Choroid plexus epithelial cell (primary cell): ENCODE measurements around the gene PLEKHM3.
A peak's percentile ranks its signal among the peaks of the same experiment; 100 is the strongest.

Experiments
- DNase-seq: peaks from one replicate; pipeline ENCODE4 v3.0.0-alpha.2; 2010; ENCODE audit warnings: low read depth
- H3K4me3 ChIP-seq: 2 replicates; pipeline ENCODE4 v1.5.1; 2011; ENCODE audit warnings: low read depth, mild to moderate bottlenecking, control low read depth, low read length, moderate library complexity
- CTCF ChIP-seq: conservative IDR thresholded peaks from 2 replicates; pipeline ENCODE4 v1.5.1; 2011; ENCODE audit warnings: low read depth, mild to moderate bottlenecking, control low read depth, inconsistent platforms, low read length, moderate library complexity

The PLEKHM3 gene

GRCh38 chr2:207926133-207926988 lies 99.0 kb downstream of the PLEKHM3 start:
- DNase-seq = peak; percentile 58
- H3K4me3 ChIP-seq = no peak overlapping the region
- no peak for TF ChIP-seq CTCF

- no peak overlapping the region for H3K4me3 ChIP-seq
- no peak for TF ChIP-seq CTCF
- DNase-seq = no peak
These were observed 99.7 kb downstream of the PLEKHM3 start for GRCh38 chr2:207925601-207926000.

- TF ChIP-seq CTCF = no peak
- H3K4me3 ChIP-seq = no peak overlapping the region
- no peak for DNase-seq
These were observed 103.7 kb downstream of the PLEKHM3 start for GRCh38 chr2:207921606-207922005.

- no peak overlapping the region for H3K4me3 ChIP-seq
These were observed 104.6 kb downstream of the PLEKHM3 start for GRCh38 chr2:207920721-207921120.

GRCh38 chr2:207920321-207920720 lies 105.0 kb downstream of the PLEKHM3 start:
- TF ChIP-seq CTCF = no peak
- H3K4me3 ChIP-seq = no peak overlapping the region
- no peak for DNase-seq

More at GRCh38 chr2:207920721-207921120, 104.6 kb downstream of the PLEKHM3 start:
- no peak for TF ChIP-seq CTCF
- DNase-seq = no peak

- DNase-seq = no peak
- H3K4me3 ChIP-seq = no peak overlapping the region
- no peak for TF ChIP-seq CTCF
These were observed 106.0 kb downstream of the PLEKHM3 start for GRCh38 chr2:207919164-207919919.
